Measurements from ENCODE around the gene MIER2.

MIER2 gene

GRCh38 chr19:291561-292280 is 52.9 kb downstream of the MIER2 start:
- H3K27ac ChIP-seq (ENCODE audit: low read depth, low read length) = no peak overlapping the region
- no peaks in the 10 kb centered on the region for H3K36me3 ChIP-seq (ENCODE audit: insufficient read depth, low read length)
- no peaks in the 10 kb centered on the region for H3K79me2 ChIP-seq (ENCODE audit: control insufficient read depth, insufficient read depth, low read length, unreplicated experiment)
- H3K4me3 ChIP-seq (ENCODE audit: low read depth, low read length) = no peak overlapping the region
- peaks cover 8% of the 10 kb centered on the region for H3K4me1 ChIP-seq (ENCODE audit: control insufficient read depth, insufficient read depth, low read length, unreplicated experiment)
- H3K27me3 ChIP-seq (ENCODE audit: insufficient read depth, low read length) = no peaks in the 10 kb centered on the region
- H2AFZ ChIP-seq (ENCODE audit: low read length, unreplicated experiment) = no peak overlapping the region

DNA sequence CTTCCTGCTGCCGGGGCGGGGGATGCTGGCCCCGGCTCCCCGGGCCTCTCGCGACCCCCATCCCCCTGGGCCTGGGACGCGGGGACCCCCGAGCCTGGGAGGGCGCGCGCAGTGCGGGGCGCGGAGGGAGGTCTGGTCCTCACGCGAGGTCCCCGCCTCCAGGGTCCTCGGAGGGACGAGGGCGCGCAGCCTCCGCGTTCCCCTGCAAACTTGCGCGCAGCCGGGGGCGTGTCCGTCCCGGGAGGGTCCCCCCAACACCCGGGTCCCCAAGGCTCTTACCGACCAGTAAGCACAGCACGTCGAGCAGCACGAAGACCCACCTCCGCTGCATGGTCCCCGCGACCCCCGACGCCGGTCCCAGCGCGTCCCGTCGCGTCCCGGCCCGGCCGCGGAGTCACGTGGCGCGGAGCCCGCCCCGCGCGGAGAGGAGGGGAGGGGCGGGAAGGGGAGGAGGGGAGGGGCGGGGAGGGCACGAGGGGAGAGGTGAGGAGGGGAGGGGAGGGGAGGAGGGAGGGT is 53.5 kb downstream of the MIER2 start, which contains the start of gene PLPP2:
Gene PLPP2, minus strand, starts transcription at position 398 of the 516 bp plus-strand sequence. Its CDS starts 67 bp downstream, at position 331.
- Histone ChIP-seq H3K79me2 (ENCODE audit: control insufficient read depth, insufficient read depth, low read length, unreplicated experiment) (no peaks in the 10 kb centered on the region), H3K27me3 (ENCODE audit: insufficient read depth, low read length) (no peaks in the 10 kb centered on the region), H2AFZ (ENCODE audit: low read length, unreplicated experiment) (peak within 1 kb of the TSS; percentile 75), H3K4me3 (ENCODE audit: low read depth, low read length) (peak within 1 kb of the TSS; percentile 91), H3K27ac (ENCODE audit: low read depth, low read length) (peak within 1 kb of the TSS; percentile 56), H3K4me1 (ENCODE audit: control insufficient read depth, insufficient read depth, low read length, unreplicated experiment) (peaks cover 8% of the 10 kb centered on the region), H3K36me3 (ENCODE audit: insufficient read depth, low read length) (no peaks in the 10 kb centered on the region)

- Histone ChIP-seq H3K27me3 (ENCODE audit: insufficient read depth, low read length) (no peaks in the 10 kb centered on the region), H2AFZ (ENCODE audit: low read length, unreplicated experiment) (peak overlapping the region; percentile 75), H3K4me3 (ENCODE audit: low read depth, low read length) (peak overlapping the region; percentile 91), H3K36me3 (ENCODE audit: insufficient read depth, low read length) (no peaks in the 10 kb centered on the region), H3K79me2 (ENCODE audit: control insufficient read depth, insufficient read depth, low read length, unreplicated experiment) (no peaks in the 10 kb centered on the region), H3K27ac (ENCODE audit: low read depth, low read length) (peak overlapping the region; percentile 56), H3K4me1 (ENCODE audit: control insufficient read depth, insufficient read depth, low read length, unreplicated experiment) (peaks cover 8% of the 10 kb centered on the region)
Measured at GRCh38 chr19:290372-291005, 54.1 kb downstream of the MIER2 start.

DNA sequence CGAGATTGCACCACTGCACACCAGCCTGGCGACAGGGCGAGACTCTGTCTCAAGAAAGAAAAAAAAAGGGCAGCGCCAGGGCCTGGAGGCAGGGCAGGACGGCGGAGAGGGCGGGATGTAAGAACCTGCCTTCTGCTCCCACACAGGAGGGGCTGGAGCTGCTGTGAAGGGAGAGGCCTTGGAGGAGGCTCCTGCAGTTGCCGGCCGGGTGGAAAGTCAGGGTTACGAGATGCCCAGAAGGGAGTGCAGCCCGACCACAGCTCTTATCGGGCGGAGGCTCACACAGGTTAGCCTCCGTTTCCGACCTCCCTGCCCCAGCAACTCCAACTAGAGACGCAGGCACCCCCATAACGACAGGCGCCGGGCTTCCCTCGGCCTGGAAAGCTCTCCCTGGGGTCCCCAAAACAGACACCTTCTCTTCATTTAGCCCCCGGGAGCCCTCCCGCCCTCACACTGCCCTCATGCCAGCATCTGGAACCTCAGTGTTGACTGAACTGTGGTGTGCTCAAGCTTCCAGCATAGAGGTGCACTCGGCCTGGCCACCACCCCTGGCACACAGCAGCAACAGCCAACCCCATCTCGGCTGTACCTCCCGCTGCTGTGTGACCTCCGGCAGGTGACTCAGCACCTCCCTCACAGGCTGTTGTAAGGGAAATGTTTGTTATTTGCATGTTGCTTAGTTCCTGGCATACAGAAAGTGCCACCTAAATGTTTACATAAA is 54.8 kb downstream of the MIER2 start:
- peak overlapping the region; percentile 91 for H3K4me3 ChIP-seq (ENCODE audit: low read depth, low read length)
- H3K27me3 ChIP-seq (ENCODE audit: insufficient read depth, low read length) = no peaks in the 10 kb centered on the region
- H3K27ac ChIP-seq (ENCODE audit: low read depth, low read length) = peak overlapping the region; percentile 56; the same call in 1 of the 2 replicates
- H3K4me1 ChIP-seq (ENCODE audit: control insufficient read depth, insufficient read depth, low read length, unreplicated experiment) = peaks cover 8% of the 10 kb centered on the region
- H3K79me2 ChIP-seq (ENCODE audit: control insufficient read depth, insufficient read depth, low read length, unreplicated experiment) = no peaks in the 10 kb centered on the region
- no peak overlapping the region for H2AFZ ChIP-seq (ENCODE audit: low read length, unreplicated experiment)
- H3K36me3 ChIP-seq (ENCODE audit: insufficient read depth, low read length) = no peaks in the 10 kb centered on the region

- Histone ChIP-seq H3K4me1 (ENCODE audit: control insufficient read depth, insufficient read depth, low read length, unreplicated experiment) (peaks cover 5% of the 10 kb centered on the region), H2AFZ (ENCODE audit: low read length, unreplicated experiment) (no peak overlapping the region), H3K36me3 (ENCODE audit: insufficient read depth, low read length) (no peaks in the 10 kb centered on the region), H3K27ac (ENCODE audit: low read depth, low read length) (no peak overlapping the region), H3K27me3 (ENCODE audit: insufficient read depth, low read length) (no peaks in the 10 kb centered on the region), H3K4me3 (ENCODE audit: low read depth, low read length) (no peak overlapping the region), H3K79me2 (ENCODE audit: control insufficient read depth, insufficient read depth, low read length, unreplicated experiment) (no peaks in the 10 kb centered on the region)
Measured at GRCh38 chr19:288911-289310, 55.7 kb downstream of the MIER2 start.

- H3K36me3 ChIP-seq (ENCODE audit: insufficient read depth, low read length) = no peaks in the 10 kb centered on the region
- H3K4me1 ChIP-seq (ENCODE audit: control insufficient read depth, insufficient read depth, low read length, unreplicated experiment) = peaks cover 5% of the 10 kb centered on the region
- no peaks in the 10 kb centered on the region for H3K79me2 ChIP-seq (ENCODE audit: control insufficient read depth, insufficient read depth, low read length, unreplicated experiment)
- no peak overlapping the region for H3K27ac ChIP-seq (ENCODE audit: low read depth, low read length)
- no peaks in the 10 kb centered on the region for H3K27me3 ChIP-seq (ENCODE audit: insufficient read depth, low read length)
- no peak overlapping the region for H2AFZ ChIP-seq (ENCODE audit: low read length, unreplicated experiment)
- H3K4me3 ChIP-seq (ENCODE audit: low read depth, low read length) = no peak overlapping the region
Measured at GRCh38 chr19:287381-287871, 57.2 kb downstream of the MIER2 start.

GRCh38 chr19:283395-283794 is 61.2 kb downstream of the MIER2 start:
- no peaks in the 10 kb centered on the region for H3K27me3 ChIP-seq (ENCODE audit: insufficient read depth, low read length)
- H3K36me3 ChIP-seq (ENCODE audit: insufficient read depth, low read length) = no peaks in the 10 kb centered on the region
- no peak overlapping the region for H3K27ac ChIP-seq (ENCODE audit: low read depth, low read length)
- no peaks in the 10 kb centered on the region for H3K79me2 ChIP-seq (ENCODE audit: control insufficient read depth, insufficient read depth, low read length, unreplicated experiment)
- no peak overlapping the region for H2AFZ ChIP-seq (ENCODE audit: low read length, unreplicated experiment)
- H3K4me3 ChIP-seq (ENCODE audit: low read depth, low read length) = no peak overlapping the region
- no peaks in the 10 kb centered on the region for H3K4me1 ChIP-seq (ENCODE audit: control insufficient read depth, insufficient read depth, low read length, unreplicated experiment)

DNA sequence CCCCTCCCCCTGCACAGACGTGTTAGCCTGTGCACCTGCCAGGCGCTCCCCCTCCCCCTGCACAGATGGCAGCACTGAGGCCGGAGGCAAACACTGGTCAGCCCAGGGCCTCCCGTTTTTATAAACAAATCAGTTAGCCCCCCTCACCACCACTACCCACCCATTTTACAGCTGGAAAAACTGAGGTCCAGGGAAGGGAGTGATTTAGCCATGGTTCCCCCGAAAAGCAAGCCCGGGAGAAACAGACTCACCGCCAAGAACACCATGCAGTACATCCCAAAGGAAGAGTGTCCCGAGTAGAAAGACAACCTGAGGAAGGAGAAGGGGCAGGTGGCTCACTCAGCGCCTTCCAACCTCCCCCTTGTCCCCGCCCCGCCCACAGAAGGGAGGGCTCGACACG is 62.1 kb downstream of the MIER2 start:
- Histone ChIP-seq H3K36me3 (ENCODE audit: insufficient read depth, low read length) (no peaks in the 10 kb centered on the region), H3K4me3 (ENCODE audit: low read depth, low read length) (no peak overlapping the region), H2AFZ (ENCODE audit: low read length, unreplicated experiment) (no peak overlapping the region), H3K79me2 (ENCODE audit: control insufficient read depth, insufficient read depth, low read length, unreplicated experiment) (no peaks in the 10 kb centered on the region), H3K4me1 (ENCODE audit: control insufficient read depth, insufficient read depth, low read length, unreplicated experiment) (no peaks in the 10 kb centered on the region), H3K27ac (ENCODE audit: low read depth, low read length) (no peak overlapping the region), H3K27me3 (ENCODE audit: insufficient read depth, low read length) (no peaks in the 10 kb centered on the region)

DNA sequence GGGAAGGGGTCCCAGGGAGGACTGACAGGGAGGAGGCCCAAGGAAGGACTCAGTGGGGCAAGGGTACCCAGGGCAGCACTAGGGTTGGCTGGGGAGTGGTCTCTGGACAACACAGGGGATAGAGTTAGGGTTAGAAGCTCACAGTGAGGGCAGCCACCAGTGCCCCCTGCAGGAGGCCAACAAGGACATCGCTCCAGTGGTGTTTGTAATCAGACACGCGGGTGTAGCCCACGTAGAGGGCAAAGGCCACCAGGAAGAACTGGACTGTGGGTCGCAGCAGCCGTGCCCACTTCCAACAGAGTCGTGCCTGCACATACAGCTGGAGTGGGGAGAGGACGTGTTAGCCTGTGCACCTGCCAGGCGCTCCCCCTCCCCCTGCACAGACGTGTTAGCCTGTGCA is 62.6 kb downstream of the MIER2 start:
- Histone ChIP-seq H3K4me1 (ENCODE audit: control insufficient read depth, insufficient read depth, low read length, unreplicated experiment) (no peaks in the 10 kb centered on the region), H3K27me3 (ENCODE audit: insufficient read depth, low read length) (no peaks in the 10 kb centered on the region), H3K27ac (ENCODE audit: low read depth, low read length) (no peak overlapping the region), H3K79me2 (ENCODE audit: control insufficient read depth, insufficient read depth, low read length, unreplicated experiment) (no peaks in the 10 kb centered on the region), H2AFZ (ENCODE audit: low read length, unreplicated experiment) (no peak overlapping the region), H3K36me3 (ENCODE audit: insufficient read depth, low read length) (no peaks in the 10 kb centered on the region), H3K4me3 (ENCODE audit: low read depth, low read length) (no peak overlapping the region)

DNA sequence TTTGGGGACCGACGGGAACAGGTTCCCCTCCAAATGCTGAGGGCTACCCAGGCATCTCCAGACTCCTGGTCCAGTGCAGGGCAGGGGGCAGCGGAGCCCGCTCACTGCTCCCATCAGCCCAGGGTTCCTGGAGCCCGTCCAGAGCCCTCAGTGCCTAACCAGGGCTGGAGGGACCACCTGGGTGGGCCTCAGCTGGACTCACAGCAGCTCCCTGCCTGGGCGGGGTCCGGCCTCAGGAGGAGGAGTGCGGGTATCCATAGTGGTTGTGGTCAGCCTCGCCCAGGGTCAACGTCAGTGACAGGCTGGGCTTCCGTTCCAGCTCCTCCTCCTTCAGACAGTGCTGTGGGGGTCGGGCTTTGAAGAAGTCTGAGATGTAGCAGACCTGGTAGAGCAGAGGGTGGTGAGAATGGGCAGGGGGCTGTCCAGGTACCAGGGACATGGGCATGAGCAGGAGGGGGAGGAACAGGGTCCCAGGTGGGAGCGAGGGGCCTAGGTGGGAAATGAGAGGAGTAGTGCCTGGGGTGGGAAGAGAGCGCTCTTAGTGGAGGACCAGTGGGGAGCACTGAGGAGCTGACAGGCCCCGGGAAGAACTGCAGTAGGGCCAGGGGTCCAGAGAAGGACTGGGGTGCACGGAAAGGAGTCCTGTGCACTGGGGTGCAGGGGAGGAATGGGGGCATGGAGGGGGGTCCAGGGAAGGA is 63.3 kb downstream of the MIER2 start:
- no peaks in the 10 kb centered on the region for H3K79me2 ChIP-seq (ENCODE audit: control insufficient read depth, insufficient read depth, low read length, unreplicated experiment)
- no peaks in the 10 kb centered on the region for H3K27me3 ChIP-seq (ENCODE audit: insufficient read depth, low read length)
- no peaks in the 10 kb centered on the region for H3K36me3 ChIP-seq (ENCODE audit: insufficient read depth, low read length)
- no peak overlapping the region for H2AFZ ChIP-seq (ENCODE audit: low read length, unreplicated experiment)
- no peaks in the 10 kb centered on the region for H3K4me1 ChIP-seq (ENCODE audit: control insufficient read depth, insufficient read depth, low read length, unreplicated experiment)
- no peak overlapping the region for H3K27ac ChIP-seq (ENCODE audit: low read depth, low read length)
- no peak overlapping the region for H3K4me3 ChIP-seq (ENCODE audit: low read depth, low read length)

All from ACC112 (cell line).